GM12865 (cell line): ENCODE measurements around the gene TPRKB.
"Not testable (repeated sequence)": the region's sequence is repeated elsewhere in the genome, so short reads cannot be mapped to it uniquely, and the experiment has no call there.

Source experiments
- DNase-seq: peaks from one replicate; pipeline ENCODE4 v3.0.0; 2010; ENCODE audit warnings: low read depth
- H3K4me3 ChIP-seq: 2 replicates; pipeline ENCODE4 v1.5.1; 2011; ENCODE audit warnings: mild to moderate bottlenecking, low read depth, low read length, control low read depth
- TF ChIP-seq, protein P1 (sequence below): IDR thresholded peaks from 2 replicates; pipeline ENCODE4 v1.5.1; 2011; ENCODE audit warnings: low read length, control low read depth, low read depth, inconsistent platforms; ENCODE audit not compliant: insufficient read depth; ENCODE audit errors: missing control alignments

TPRKB gene

DNA sequence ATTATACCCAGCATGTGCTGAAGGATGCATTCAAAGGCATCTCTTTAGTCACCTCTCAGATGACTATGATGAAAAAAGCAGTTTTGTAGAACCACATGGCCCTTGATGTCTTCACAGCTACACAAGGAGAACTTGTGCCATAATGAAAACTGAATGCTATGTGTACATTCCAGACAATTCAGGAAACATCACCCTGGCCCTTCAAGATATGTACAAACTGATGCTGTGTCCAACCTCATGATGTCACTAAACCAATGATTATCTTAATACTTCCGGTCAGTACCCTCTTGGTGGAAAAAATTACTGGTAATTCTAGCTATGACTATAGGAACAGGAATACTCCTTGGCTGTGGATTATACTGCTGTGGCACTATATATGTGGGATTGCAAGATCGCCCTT, 22.8 kb upstream of the TPRKB start:
- DNase-seq, result no peak
- H3K4me3 ChIP-seq, result no peak overlapping the region
- TF ChIP-seq, protein P1, sequence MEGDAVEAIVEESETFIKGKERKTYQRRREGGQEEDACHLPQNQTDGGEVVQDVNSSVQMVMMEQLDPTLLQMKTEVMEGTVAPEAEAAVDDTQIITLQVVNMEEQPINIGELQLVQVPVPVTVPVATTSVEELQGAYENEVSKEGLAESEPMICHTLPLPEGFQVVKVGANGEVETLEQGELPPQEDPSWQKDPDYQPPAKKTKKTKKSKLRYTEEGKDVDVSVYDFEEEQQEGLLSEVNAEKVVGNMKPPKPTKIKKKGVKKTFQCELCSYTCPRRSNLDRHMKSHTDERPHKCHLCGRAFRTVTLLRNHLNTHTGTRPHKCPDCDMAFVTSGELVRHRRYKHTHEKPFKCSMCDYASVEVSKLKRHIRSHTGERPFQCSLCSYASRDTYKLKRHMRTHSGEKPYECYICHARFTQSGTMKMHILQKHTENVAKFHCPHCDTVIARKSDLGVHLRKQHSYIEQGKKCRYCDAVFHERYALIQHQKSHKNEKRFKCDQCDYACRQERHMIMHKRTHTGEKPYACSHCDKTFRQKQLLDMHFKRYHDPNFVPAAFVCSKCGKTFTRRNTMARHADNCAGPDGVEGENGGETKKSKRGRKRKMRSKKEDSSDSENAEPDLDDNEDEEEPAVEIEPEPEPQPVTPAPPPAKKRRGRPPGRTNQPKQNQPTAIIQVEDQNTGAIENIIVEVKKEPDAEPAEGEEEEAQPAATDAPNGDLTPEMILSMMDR, result no peak

DNA sequence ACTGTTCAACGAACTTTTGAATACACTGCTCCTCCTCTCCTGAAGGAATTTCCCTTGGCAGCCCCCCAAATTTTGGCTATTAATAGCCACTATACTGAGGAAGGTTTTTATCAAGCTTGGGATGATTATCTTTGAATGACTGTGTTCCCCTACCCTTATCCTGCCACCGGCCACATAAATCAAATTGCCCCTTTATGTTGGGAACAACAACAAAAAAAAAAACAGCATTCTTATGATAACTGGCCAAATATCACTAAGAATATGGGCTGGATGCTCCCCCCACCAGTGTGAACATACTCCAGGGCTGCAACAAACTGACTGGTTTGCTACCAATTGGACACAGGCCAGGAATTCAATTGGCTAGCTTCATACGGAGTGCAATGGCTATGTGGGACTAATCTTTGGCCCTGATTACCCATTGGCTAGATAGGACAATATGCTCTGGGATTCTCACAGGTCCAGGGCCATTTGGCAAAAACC, 22.2 kb upstream of the TPRKB start:
- no peak overlapping the region for H3K4me3 ChIP-seq
- TF ChIP-seq, protein P1, result no peak
- no peak for DNase-seq

DNA sequence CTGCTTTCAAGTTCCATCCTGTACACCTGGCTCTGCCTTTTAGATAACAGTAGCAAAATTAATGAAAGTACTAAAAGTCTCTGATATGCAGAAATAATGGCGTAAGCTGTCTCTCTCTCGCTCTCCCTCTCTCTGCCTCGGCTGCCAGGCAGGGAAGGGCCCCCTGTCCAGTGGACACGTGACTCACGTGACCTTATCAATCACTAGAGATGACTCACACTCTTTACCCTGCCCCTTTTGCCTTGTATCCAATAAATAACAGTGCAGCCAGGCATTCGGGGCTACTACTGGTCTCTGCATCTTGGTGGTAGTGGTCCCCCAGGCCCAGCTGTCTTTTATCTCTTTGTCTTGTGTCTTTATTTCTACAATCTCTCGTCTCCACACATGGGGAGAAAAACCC, 17.2 kb upstream of the TPRKB start:
- H3K4me3 ChIP-seq, DNase-seq: not testable (repeated sequence)

DNA sequence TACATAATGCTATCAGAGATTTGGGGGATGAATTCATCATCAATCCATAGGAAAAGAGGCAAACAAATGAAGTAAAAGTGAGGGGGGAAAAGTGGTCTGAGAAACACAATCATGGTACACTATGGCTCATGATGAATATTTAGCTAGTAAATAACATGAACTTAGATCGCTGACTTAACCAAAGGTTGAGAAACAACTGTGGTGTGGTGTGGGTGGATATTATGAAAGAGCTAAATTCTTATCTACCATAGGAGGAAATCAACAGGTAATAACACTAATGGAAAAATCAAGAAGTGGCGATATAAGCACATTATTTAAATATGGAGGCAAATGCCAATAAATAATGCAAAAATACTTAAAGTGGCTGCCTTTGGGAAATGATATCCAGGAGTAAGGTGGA, 12.2 kb upstream of the TPRKB start:
- no peak overlapping the region for H3K4me3 ChIP-seq
- no peak for DNase-seq
- TF ChIP-seq, protein P1, result no peak

DNA sequence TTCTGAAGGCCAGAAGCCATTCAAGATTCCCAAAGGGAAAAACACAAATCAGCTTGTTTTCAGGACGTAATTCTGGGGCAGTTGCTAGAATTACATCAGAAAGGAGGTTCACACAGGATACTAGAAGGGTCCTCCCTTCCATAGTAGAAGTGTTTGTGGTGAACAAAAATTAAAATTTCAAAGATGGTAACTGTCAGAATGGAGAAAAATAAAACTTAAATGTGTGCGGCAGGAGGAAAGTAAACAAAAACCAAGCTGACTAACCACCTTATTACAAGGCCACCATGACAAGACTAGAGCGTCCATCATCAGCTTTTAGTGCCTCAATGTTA, 9.7 kb upstream of the TPRKB start:
- no peak overlapping the region for H3K4me3 ChIP-seq
- TF ChIP-seq, protein P1, result no peak
- DNase-seq, result no peak

DNA sequence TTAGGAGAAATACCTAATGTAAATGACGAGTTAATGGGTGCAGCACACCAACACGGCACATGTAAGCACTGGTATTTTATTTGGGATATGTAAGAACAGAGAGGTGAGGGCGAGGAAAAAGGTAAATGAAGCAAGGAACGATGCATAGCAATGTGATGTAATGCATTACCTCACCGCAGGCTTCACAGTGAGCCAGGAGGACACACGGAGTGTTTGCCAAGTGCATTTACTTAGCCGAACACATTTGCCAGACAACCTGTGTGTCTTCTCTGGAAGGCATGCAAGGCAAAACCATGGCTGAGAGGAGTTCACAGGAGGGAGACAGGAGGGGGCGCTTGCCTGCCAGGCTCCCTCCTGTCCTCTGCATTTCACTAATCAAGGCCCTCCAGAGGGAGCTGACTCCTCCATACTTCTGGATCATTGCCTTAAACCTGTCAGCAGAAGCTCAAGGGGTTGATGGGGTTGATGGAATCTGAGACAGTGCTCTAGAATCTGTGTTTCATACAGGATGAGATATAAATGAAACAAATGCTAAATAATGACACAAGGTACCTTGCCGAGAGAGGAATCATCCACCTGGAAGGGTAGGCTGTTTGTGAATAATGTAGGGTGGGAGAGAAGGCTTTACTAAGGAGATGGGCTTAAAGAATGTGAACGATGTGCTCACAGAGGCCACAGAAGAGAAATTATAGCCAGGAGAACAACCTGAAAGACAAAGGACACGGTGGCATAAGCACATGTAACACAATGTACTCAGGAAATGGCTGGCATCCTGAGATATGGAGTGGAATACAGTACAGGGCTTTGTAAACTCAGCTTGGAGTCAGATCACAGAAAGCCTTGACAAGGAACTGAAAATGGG, 9.1 kb upstream of the TPRKB start:
- no peak overlapping the region for H3K4me3 ChIP-seq
- DNase-seq, result no peak
- TF ChIP-seq, protein P1, result no peak

DNA sequence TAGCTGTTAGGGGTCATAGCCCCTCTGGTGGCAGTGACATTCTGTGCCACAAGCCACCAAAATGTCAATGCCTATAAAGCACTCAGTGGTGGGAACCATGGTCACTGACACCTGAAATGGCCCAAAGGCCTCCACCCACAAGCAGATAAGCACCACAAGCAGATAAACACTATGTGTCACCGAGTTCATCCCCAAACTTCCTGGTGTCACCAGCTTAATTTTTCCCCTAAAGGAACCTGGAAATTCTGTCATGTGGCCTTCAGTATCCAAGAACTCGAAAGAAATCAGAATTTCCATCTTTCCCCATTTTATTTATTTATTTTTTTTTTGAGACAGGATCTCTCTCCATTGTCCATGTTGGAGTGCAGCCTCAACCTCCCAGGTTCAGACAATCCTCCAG, 3.6 kb upstream of the TPRKB start:
- no peak overlapping the region for H3K4me3 ChIP-seq
- TF ChIP-seq, protein P1, result no peak
- no peak for DNase-seq
